Globus pallidus (tissue), 1 donor: ENCODE data around the gene GRK5.

ENCODE experiments used
- DNase-seq: peaks from one replicate; pipeline ENCODE4 v3.0.0-alpha.2; 2015; ENCODE audit warnings: low spot score

The GRK5 gene

DNA sequence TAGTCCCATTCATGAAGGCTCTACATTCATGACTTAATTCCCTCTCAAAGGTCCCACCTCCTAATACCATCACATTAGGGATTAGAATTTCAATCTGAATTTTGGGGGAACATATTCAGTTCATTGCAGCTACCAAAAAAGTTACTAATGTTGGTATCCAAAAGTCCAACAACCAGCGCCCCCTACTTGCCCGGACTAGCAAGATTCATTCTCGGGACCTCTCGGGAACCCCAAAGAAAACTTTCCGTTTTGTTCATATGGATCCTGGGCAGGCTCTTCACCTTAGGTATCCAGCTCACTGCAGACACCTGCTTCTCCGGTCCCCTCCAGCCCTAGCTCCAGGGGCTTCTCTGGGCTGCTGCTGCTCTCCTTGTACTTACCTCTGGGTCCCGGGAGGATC is 8.9 kb upstream of the GRK5 start:
- no peak for DNase-seq

DNA sequence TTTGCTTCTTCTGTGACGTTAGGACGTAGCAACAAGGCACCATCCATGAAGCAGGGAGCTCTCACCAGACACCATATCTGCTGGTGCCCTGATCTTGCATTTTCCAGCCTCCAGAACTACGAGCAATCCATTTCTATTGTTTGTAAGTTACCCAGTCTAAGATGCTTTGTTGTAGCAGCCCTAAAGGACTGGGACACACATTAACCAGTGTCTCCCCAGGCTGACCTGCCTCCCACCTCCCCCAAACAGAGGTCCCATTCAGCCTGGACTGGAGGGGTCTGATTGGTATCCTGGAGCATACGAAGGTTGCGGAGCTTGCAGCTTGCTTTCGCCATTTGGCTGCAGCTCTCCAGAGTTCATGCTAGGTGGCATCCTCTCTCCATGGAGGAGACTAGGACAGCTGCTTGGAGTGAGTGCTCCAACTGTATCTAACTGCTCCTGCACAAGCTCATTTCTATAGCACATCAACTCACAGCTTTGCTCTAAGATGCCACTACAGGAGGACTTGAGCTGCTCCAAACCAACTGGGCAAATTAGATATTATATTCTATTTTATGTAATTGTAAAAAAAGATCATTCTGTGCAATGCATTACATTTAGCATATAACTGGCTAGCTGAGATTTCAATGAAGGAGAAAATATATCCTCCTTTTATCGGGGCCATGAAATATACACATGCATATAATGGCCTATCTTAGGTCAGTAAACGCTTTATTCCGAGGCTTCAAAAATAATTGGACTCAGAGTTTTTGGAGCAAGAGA is 8.0 kb upstream of the GRK5 start:
- peak; percentile 81 for DNase-seq

DNA sequence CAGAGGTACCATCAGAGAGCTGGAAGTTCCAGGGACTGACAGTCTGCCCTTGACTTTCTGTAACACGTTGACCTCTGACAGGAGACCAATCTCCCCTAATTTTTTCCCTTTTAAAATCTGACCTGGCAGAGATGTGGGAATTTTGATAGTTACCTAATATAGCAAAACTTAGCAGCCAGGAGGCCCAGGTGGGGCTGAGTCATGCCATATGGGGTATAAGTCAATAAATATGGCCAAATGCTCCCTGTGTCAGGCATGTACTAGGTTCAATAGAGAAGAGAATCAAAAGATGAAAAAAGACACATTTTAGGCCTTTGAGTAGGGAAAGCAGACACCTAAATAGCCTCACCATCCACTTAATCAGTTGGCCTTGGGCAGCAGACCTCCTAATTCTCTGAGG is 6.1 kb upstream of the GRK5 start:
- no peak for DNase-seq

DNA sequence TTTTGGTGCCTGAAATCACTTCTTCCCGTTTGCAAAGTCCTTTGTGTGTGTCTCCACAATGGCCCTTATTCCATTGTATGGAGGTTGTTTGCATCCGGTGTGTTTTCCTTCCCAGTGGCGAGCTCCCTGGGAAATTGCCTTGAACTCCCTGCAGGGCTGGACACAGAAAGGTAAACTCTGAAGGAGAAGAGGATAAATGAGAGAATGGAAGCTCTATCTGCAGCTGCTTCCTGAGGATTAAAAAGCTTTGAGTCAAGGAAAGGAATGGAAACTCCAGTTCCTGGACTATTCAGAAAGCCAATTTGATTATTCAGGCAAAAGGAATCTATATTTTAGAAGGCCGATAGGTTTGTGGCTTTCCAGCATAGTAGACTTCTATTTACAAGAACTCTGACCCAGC is 4.4 kb upstream of the GRK5 start:
- no peak for DNase-seq

DNA sequence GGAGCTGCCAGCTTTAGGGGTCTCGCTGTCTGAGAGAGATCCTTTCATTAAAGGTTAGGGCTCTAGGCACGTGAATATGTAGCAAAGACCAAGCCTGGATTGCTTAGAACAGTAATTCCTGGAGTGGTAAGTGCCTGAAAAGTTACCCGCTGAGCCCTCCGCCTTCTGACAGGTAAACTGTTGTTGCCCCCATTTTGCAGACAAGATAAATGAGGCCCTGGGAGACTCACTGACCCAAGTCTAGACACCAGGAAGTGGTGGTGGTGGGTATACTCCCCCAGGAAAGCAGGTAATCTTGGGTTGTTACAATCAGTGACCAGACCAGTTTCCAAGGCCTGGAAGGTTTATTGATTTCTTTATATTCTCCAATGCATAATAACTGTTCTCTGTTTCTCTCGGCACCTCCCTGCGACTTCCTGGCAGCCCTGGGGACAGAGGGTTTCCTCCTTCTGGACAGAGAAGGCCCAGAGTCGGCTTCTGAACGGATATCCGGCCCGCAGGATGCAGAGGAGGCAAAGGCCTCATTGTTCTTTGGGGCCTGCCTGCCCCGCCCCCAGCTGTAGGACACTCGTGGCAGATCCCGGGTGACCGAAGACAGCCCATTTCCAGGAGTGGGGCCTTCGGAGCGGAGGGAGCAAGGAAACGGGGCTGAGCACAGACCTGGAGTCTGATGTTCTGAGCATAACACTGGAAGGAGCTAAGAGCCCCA is 1.3 kb upstream of the GRK5 start:
- DNase-seq, result peak; percentile 29

DNA sequence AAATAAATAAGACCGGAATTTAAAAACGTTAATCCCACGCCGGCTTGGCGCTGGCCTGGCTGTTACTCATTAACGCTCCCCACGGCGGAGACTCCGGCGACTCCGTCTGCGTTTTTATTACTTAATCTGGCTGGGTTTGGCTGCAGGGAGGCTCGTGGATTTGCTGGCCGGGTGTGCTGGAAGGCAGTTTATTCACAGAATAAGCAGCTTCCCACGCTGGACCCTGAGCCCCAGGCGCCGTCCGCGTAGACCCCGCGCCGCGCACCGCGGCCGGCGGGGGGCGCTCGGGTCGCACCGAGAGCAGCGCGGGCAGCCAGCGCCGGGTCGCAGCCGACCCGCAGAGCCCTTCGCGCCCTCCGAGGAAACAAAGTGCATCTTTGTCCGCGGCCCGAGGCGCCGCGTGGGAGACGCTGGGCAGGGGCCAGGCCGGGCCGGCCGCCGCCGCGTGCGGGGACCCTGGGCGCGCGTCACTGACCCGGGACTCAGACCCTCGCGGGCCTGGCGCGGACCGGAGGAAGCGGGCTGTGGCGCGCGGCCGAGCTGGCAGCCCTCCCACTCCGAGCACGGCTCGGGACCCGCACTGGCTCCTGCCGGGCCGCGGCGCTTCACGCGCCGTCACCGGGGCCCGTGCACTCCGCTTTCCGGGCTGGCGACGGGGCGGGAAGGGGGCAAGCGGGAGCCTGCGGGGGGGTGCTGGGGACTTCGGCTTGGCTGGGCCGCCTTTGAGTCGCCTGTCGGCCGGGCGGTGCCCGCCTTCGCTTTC is 587 bp upstream of the GRK5 start:
- peak; percentile 70 for DNase-seq

DNA sequence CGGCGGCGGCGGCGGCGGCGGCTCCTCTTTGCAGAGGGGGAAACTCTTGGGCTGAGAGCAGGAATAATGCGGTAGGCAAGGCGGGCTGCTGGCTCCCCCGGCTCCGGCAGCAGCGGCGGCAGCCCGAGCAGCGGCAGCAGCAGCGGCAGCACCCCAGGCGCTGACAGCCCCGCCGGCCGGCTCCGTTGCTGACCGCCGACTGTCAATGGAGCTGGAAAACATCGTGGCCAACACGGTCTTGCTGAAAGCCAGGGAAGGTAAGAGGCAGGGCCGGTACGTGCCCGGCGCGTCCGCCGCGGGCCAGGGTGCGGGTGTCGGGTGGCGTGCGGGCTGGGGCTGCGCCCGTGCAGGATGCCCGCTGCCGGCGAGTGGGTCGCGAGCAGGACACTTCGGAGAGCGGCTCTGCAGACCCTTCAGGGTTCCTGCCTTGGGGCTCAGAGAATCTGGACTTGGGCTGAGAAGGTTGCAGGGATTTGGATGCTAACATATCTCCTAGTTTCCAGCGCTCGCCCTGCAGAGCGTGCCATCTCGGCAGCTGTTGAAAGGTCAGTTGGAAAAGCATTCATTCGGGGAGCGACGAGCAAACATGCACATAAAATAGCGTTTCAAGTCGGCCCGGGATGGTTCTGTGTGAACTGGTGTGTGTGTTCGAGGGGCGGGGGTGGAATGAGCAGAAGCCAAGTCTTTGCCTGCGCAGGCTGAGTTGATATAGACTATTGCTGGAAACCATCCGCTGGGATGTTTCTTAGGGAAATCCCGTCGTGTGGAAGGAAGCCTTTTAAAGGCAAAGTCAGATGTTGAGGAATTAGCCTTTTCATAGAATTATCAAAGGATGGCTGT is 562 bp downstream of the GRK5 start:
- peak; percentile 49 for DNase-seq

DNA sequence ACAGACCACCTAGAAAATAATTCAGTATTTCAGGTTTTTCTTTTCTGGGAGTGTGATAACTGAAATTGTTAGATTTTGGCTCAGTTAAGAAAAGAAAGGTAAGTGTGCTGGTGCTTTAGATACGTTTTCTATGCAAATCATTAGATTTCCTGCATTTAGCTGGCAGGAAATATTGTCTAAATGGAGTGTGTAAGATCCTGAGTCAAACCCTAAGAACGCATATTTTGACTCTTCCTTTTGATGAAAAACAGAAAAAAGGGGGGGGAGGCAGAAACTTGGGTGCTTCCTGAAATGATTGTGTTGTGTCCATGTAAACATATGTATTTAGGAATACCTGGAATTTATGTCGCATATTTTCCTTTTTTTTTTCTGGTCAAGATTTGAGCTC is 1.2 kb downstream of the GRK5 start:
- DNase-seq, result no peak

DNA sequence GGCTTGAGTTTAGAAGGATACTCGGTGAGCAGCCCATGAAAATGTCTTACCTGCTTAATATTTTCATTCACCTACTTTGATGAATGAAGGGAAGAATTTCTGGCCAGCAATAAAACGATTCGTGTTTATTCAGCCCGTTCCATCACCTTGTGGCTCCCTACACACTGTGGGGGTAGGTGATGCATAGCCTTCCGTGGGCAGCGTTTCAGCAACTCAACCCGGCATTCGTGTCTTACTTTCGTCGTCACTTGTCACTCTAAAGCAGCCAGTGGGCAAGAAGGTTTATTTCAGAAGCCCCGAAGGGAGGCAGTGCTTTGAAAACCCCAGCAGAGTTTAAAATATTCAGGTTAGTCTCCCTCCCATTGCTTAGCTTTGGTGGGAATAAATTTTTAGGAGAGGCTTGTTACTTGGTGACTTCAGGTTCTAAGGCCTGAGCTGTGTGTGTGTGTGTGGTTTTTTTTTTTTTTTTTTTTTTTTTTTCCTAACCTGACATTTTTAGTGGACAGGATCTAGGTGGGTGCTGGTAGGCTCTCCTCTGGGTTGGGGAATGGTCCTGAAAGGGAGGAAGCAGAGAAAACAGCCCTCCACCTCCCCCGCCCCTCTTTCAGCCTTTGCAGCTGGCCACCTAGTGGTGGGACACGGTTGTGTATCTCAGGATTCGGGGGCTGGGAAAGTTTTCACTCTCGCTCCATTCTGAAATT is 1.8 kb downstream of the GRK5 start:
- DNase-seq, result peak; percentile 54

DNA sequence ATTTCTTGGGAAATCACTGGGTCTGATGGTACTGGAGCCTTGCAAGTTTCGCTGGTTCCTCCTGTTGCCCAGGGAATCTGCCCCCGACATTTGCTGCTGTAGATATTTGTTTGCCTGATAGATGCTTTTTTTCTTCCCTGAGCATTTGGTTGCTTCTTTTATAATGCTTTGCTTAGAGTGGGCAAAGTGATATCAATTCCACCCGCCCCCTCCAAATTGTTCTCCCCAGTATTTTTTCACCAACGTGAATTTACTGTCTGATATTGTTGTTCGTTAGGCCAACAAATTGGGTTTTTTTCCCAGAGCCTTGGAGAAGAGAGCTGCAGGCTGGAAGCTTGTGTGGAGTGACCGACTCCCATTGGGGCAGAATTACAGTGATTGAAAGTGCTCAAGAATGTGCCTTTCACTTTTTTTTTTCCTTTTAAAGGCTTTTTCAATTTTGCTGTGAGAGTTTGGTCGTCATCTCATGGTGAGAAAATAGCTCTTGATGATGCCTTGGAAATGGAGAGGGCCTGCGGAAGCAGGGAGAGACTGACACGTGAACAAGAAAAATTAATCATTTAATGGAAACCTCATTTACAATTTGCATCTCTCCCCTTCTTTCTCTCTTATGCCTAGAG is 2.5 kb downstream of the GRK5 start:
- DNase-seq, result no peak

DNA sequence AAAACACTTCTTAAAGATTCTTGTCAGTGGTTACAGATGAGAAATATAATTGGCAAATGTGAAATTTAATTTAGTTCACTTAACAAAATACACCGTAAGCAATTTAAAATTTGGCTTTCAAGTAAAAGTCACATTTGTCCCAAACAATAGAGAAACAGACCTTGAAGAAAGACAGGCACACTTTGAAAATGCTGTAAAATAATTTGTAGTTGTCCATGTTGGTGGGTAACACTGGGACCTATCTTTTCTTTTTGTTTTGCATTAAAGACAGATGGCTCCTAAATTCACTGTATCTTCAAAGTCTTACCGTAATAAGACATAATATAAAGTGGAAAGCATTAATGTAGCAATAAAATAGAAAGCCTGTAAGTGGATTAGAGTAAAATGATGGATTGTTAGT is 3.3 kb downstream of the GRK5 start:
- no peak for DNase-seq

DNA sequence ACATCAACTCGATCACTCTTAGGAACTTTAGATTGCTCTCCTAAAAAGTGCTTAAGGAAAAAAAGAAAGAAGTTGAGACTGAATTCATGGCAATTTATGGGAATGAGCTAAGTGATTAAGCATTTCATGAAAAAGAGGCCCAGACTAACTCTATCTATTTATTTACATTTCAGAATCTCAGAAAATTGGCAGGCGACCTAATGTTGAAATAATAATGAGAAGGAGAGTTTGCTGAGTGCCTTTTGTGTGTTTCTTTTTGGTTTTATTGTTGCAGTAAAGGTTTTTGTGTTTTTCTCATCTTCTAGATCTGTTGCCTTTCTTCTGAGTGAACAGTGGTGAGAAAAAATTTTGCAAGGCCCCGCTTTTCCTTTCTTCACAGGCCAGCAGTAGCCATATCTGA is 3.8 kb downstream of the GRK5 start:
- DNase-seq, result no peak

DNA sequence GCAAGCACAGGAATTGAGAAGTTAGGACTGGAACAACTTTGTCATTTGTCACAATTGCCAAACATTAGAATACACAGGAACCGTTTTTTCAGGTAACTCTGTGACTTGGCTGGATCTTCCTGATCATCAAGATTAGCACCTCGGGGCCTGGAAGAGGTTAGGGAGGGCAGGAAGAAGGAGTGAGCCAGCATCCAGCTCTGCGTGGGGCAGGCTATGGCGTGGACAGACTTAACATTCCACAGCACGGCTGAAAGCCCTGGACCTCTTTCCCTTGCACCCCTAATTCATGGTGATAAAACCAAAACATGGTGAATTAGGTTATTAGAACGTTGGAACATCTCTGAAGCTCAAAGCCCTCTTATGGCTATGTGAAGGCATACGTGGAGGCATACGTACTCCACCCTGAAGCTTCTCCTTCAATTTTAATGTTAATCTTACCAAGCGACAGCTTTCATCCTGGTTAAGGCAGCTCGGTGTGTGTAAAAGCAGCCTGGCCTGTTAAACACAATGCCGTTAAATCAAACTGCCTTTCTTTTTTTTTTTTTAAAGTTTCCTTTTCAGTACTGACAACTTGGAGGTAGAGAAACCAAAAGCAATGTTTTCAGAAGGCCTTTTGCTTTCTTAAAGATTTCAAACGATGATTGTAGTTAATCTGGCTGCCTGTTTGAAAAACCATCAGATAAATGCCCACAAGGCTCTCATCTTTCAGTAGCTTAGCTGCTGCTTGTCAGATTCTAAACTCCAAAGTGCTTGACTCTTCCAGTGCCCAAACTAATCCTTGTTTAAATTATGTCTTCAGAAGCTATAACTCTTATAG is 4.5 kb downstream of the GRK5 start:
- no peak for DNase-seq

DNA sequence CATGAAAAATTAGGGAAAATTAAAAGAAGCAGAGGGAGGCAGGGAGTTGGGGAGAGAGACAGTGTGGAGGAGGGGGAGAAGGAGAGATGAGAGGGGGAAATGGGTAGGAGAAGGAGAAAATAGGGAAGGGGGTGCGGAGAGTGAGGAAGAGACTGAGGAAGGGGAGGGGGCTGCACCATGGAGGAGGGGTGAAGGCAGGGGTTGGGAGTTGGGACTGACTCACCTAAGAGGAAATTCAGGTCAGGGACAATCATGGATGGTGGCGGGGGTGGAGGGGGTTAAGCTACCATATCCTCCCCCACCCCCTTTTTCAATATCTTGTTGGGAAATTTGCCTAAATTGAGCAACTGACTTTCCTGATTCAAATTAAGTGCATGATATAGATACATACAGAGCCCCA is 8.0 kb downstream of the GRK5 start:
- no peak for DNase-seq

DNA sequence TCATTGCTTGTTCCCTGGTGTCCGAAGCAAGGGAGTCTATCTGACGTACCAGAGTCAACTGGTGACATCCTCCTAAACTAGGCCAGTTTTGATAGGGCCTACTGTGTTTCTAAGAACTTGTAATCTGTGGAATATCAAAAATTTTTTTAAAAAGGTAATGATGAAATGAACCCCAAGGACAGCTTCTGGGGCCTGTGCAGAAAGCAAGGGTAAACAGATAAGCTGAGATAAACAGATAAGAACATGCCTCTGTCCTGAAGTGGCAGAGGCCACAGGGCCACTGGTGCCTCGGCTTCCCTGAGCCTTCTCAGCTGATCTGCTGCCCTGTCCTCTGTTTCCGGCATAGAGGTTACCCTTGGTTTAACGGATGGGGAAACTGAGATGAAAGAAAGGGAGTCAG is 8.8 kb downstream of the GRK5 start:
- no peak for DNase-seq

DNA sequence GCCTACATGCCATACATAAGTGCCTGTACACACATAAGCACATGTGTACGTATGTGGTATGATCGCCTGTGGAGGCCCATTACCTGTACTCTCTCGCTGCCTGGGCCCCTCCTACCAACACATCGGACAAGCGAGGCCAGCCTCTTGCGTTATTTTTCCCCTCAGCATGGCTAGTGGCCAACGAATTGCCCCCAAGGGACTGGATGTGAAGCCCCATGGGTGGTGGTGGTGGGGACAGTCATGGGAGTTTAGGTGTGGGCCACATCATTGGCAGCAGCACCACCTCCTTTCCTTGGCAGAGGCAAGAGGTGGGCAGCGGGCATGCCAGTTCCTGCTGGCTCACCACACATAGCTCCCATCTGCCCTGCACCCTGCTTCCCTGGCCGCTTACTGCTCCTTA is 10.0 kb downstream of the GRK5 start:
- DNase-seq, result no peak

DNA sequence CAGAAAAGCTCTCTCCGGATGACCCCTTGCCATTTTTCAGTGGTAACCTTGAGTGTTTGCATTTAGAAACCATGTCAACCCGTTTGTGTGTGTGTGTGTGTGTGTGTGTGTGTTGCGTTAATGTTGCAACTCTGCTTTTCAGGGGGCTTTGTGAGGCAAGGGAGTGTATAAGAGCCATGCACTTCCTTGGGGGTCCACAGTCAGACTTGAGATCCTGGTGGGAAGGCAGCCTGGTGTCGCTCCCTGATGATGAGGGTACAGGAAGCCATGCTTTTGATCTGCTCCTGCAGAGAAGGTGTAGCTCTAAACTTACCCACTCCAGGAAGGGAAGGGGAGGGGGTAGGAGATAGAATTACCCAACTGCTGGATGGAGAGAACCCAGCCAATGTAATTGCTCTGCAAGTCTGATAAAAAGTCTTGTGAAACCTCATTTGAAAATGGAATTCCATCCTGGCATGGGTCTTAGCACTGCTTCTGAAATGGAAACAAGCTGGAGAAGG is 10.7 kb downstream of the GRK5 start:
- DNase-seq, result no peak

DNA sequence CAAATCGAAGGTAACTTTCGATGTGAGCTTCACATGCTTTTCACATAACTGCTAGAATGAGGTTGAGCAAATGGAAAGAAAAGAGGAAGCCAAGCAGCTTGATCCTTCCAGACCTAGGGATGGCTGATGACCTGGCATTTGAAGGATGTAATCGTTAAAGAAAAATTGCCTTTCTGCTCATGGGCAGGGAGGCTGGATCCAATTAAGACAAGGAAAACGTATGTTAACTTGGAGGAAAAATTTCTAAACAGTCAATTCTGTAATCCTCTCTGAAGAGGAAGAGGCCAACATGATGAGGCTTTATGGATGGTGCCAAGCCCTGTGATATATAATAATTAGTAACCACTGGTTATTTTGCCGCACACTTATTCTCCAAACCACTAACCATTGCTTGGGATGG is 12.5 kb downstream of the GRK5 start:
- no peak for DNase-seq

DNA sequence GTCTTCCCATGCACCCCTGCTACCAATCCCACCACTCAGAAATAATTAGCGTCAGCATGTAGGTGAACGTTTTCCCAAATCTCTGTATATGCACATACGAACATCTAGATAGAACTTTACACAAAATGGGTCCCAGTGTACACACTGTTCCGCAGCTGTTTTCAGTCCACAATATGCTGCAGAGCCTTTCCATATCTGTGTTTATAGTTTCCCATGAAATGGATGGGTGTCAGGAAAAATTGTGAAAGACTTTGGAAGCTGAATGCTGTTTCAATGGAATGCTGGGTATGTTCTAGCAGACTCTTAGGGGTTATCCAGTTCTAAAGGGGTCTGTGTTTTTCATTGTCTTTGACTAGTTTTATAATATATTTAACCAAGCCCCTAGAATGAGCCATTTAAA is 13.8 kb downstream of the GRK5 start:
- DNase-seq, result no peak

DNA sequence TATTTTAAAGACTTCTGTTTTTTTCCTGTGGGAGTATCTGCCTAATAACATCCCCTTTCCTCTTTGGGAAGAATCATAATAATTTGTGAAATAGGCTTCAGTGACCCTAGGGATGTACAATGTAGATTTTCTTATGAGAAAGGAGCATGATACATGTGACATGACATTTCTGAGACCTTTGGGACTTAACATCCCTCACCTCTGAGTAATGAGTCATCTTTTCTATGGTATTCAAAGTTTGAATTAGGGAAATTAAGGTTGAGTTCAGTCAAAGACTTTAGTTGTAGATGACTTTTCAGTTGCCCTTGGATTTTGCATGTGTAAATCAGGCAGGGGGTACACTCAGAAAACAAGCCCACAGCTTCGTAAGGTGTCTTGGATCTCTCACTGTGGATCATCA is 14.3 kb downstream of the GRK5 start:
- DNase-seq, result no peak
